ENCODE measurements around the gene LCE2D.

Gene LCE2D

DNA sequence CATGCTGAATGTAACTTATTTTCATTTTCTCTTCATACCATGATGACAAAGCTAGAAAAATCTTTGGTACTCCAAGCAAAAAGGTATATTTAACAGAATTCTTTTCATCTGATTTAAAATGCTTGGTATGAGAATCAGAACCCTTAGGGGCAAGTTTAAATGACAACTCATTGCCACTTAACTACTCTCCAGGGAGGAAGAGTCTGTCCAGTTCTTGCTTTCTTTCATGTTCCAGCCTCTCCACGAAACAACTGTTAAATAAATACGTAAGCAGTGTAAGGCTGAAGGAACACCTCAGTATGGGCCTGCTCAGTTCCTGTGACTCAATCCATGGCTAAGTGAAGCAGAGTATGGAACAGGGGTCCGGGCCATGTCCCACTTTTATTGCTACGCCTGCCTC, 36.6 kb downstream of the LCE2D start:
- DNase-seq: no peak

DNA sequence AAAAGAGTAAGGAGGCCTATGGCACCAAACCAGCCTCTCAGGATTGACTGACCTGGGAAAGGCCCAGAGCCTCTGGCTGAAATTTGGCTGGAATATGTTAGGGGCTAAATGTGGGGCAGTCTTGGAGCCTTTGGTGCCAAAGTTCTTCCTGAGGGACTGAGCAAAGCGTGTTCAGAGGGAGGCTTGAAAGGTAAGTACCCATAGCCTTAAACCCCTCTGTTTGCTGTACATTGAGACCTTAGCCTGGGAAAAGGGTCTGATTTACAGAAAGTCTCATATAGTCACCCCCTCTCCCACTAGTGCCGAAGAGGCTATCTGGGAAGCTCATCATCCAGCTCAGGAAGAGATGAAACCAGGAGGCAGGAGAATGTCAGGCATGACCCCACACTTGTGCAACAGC, 44.7 kb downstream of the LCE2D start, which contains the start of gene LCE4A:
TSS of gene LCE4A (plus strand) at position 301 of the 400 bp plus-strand sequence. CDS start 916 bp downstream, outside the sequence.
- no peak for DNase-seq

Data from activated CD4-positive, alpha-beta T cell treated with anti-CD3 and anti-CD28 coated beads, Interleukin-2, amount 50 U/mL, for 48 hours (primary cell).